ENCODE data around the gene SLC16A1.

DNA sequence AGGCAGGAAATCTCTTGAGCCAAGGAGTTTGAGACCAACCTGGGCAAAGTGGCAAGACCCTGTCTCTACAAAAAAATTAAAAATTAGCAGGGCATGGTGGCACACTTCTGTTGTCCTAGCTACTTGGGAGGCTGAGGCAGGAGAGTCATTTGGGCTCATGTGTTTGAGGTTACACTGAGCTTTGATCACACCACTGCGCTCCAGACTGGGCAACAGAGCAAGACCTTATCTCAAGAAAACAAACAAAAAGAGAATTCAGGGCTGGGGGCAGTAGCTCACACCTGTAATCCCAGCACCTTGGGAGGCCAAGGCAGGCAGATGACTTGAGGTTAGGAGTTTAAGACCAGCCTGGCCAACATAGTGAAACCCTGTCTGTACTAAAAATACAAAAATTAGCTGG lies 17.8 kb upstream of the SLC16A1 start:
- TF ChIP-seq POLR2A (IDR thresholded peaks at IDR 0.05; ENCODE audit: low read depth, low read length) = no peak
- TF ChIP-seq, protein P1, sequence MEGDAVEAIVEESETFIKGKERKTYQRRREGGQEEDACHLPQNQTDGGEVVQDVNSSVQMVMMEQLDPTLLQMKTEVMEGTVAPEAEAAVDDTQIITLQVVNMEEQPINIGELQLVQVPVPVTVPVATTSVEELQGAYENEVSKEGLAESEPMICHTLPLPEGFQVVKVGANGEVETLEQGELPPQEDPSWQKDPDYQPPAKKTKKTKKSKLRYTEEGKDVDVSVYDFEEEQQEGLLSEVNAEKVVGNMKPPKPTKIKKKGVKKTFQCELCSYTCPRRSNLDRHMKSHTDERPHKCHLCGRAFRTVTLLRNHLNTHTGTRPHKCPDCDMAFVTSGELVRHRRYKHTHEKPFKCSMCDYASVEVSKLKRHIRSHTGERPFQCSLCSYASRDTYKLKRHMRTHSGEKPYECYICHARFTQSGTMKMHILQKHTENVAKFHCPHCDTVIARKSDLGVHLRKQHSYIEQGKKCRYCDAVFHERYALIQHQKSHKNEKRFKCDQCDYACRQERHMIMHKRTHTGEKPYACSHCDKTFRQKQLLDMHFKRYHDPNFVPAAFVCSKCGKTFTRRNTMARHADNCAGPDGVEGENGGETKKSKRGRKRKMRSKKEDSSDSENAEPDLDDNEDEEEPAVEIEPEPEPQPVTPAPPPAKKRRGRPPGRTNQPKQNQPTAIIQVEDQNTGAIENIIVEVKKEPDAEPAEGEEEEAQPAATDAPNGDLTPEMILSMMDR (IDR thresholded peaks at IDR 0.05; ENCODE audit: extremely low read depth in 1 of 2, insufficient read depth in 1 of 2, low read depth in 1 of 2, low read length in 2 of 2) = no peak

Data from endothelial cell of umbilical vein (primary cell).